ENCODE results near the gene ARMH2. TPM values are rescaled to one million over a fixed set of nuclear protein-coding genes. Genes with fewer than 3 reads are reported as not detected.

Gene ARMH2
- total and polyA plus RNA-seq, 10 of the 15 experiments (the other 5 are each of a cell fraction or from before 2014, with no cell fraction given) = 0.18 to 0.46 TPM; not detected in 8

GRCh38 chr6:24779416-24780016, 19.2 kb downstream of the ARMH2 start (continued):
- TF ChIP-seq, protein P1, sequence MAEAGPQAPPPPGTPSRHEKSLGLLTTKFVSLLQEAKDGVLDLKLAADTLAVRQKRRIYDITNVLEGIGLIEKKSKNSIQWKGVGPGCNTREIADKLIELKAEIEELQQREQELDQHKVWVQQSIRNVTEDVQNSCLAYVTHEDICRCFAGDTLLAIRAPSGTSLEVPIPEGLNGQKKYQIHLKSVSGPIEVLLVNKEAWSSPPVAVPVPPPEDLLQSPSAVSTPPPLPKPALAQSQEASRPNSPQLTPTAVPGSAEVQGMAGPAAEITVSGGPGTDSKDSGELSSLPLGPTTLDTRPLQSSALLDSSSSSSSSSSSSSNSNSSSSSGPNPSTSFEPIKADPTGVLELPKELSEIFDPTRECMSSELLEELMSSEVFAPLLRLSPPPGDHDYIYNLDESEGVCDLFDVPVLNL (IDR thresholded peaks at IDR 0.05; ENCODE audit: low read depth, low read length) = no peak
- no peak for TF ChIP-seq ZNF622 (IDR thresholded peaks at IDR 0.05)
- TF ChIP-seq NBN (IDR thresholded peaks at IDR 0.05) = 0 out of 2 replicates have a peak, but pooled peaks have one; percentile 52
- no peak for TF ChIP-seq ZBED1 (IDR thresholded peaks at IDR 0.05; ENCODE audit: borderline replicate concordance)
- peak; percentile 93 for TF ChIP-seq GATAD2B (conservative IDR thresholded peaks at IDR 0.05; ENCODE audit: low read depth)
- TF ChIP-seq, protein P2, sequence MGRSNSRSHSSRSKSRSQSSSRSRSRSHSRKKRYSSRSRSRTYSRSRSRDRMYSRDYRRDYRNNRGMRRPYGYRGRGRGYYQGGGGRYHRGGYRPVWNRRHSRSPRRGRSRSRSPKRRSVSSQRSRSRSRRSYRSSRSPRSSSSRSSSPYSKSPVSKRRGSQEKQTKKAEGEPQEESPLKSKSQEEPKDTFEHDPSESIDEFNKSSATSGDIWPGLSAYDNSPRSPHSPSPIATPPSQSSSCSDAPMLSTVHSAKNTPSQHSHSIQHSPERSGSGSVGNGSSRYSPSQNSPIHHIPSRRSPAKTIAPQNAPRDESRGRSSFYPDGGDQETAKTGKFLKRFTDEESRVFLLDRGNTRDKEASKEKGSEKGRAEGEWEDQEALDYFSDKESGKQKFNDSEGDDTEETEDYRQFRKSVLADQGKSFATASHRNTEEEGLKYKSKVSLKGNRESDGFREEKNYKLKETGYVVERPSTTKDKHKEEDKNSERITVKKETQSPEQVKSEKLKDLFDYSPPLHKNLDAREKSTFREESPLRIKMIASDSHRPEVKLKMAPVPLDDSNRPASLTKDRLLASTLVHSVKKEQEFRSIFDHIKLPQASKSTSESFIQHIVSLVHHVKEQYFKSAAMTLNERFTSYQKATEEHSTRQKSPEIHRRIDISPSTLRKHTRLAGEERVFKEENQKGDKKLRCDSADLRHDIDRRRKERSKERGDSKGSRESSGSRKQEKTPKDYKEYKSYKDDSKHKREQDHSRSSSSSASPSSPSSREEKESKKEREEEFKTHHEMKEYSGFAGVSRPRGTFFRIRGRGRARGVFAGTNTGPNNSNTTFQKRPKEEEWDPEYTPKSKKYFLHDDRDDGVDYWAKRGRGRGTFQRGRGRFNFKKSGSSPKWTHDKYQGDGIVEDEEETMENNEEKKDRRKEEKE (IDR thresholded peaks at IDR 0.05) = no peak
- TF ChIP-seq TCF12 (IDR thresholded peaks at IDR 0.05; ENCODE audit: low read depth, low read length) = peak; percentile 74; the same call in 1 of the 2 replicates
- no peak for TF ChIP-seq POLR2A (IDR thresholded peaks at IDR 0.05; ENCODE audit: low read depth, low read length)
- no peak for TF ChIP-seq ZNF217 (IDR thresholded peaks at IDR 0.05)
- no peak for TF ChIP-seq MAX (IDR thresholded peaks at IDR 0.05; ENCODE audit: low read depth, low read length)
- TF ChIP-seq RAD51 (IDR thresholded peaks at IDR 0.05) = 0 out of 2 replicates have a peak, but pooled peaks have one; percentile 6
- no peak for TF ChIP-seq CREB1 (IDR thresholded peaks at IDR 0.05; ENCODE audit: low read depth)
- TF ChIP-seq HDGF (IDR thresholded peaks at IDR 0.05) = peak; percentile 22; the same call in 1 of the 2 replicates
- TF ChIP-seq SMAD1 (IDR thresholded peaks at IDR 0.05; ENCODE audit: low read depth, partially characterized antibody) = peak; percentile 70
- no peak for TF ChIP-seq CBFB (IDR thresholded peaks at IDR 0.05; ENCODE audit: low read depth)

Data from GM12878 (cell line).